Right atrium auricular region (tissue), 2 donors: Measurements from ENCODE around the gene POP7. TPM values are rescaled to one million over a fixed set of nuclear protein-coding genes. Genes with fewer than 3 reads are reported as not detected.
A peak's percentile ranks its signal among the peaks of the same experiment; 100 is the strongest.

Experiments used
- DNase-seq: peaks from one replicate; pipeline ENCODE4 v3.0.0-alpha.2; 2019; ENCODE audit warnings: low spot score
- H3K27ac ChIP-seq, 2 donors: fragments of 200-600 bp; sonication (generic); 1 replicate in 1 of 2; 2 replicates in 1 of 2; pipeline ENCODE4 v1.5.1; 2016 to 2019
- H3K27me3 ChIP-seq, 2 donors: fragments of 200-600 bp; sonication (generic); one replicate each; pipeline versions ENCODE4 v1.5.1 to v1.6.0; 2017 to 2019
- H3K36me3 ChIP-seq: fragments of 200-600 bp; sonication (generic); one replicate; pipeline ENCODE4 v1.5.1; 2016
- H3K4me1 ChIP-seq, 2 donors: fragments of 200-600 bp; sonication (generic); one replicate each; pipeline versions ENCODE4 v1.5.1 to v1.6.0; 2017 to 2019
- H3K4me3 ChIP-seq, 2 donors: fragments of 200-600 bp; sonication (generic); 1 replicate in 1 of 2; 2 replicates in 1 of 2; pipeline ENCODE4 v1.5.1; 2017 to 2019; ENCODE audit warnings: mild to moderate bottlenecking in 1 of 2, moderate library complexity in 1 of 2
- H3K9me3 ChIP-seq, 2 donors: fragments of 200-600 bp; sonication (generic); one replicate each; pipeline ENCODE4 v1.5.1; 2019
- CTCF ChIP-seq, 2 donors: fragments of 200-600 bp; sonication (generic); IDR thresholded peaks; one replicate each; pipeline ENCODE4 v1.5.1; 2019; ENCODE audit warnings: antibody characterized with exemption in 2 of 2
- total RNA-seq, 2 donors: library from RNA; depleted of rRNA; stranded (reverse); fragments of >200 nt; gene quantifications; one replicate each; pipeline ENCODE4 v1.1.0, GENCODE V29; 2016

Gene POP7
- total RNA-seq, 2 donors from 2014 or later, result 19.1 to 28.7 TPM

GRCh38 chr7:100688326-100688860 lies 17.5 kb upstream of the POP7 start:
- H3K27ac ChIP-seq, result peak overlapping the region in 1 of 2 donors; percentile 6
- DNase-seq, result no peak
- peaks cover 54% of the 10 kb centered on the region for H3K36me3 ChIP-seq
- H3K4me3 ChIP-seq, result no peak overlapping the region
- no peak for TF ChIP-seq CTCF (IDR thresholded peaks at IDR 0.05)
- peaks cover 0 to 61% of the 10 kb centered on the region in 2 donors for H3K4me1 ChIP-seq
- H3K9me3 ChIP-seq, result no peaks in the 10 kb centered on the region
- no peaks in the 10 kb centered on the region for H3K27me3 ChIP-seq

GRCh38 chr7:100689230-100690135 lies 16.4 kb upstream of the POP7 start:
- Histone ChIP-seq H3K4me3 (no peak overlapping the region), H3K4me1 (peaks cover 0 to 62% of the 10 kb centered on the region in 2 donors), H3K36me3 (peaks cover 43% of the 10 kb centered on the region), H3K27me3 (no peaks in the 10 kb centered on the region), H3K27ac (peak overlapping the region in 1 of 2 donors; percentile 28), H3K9me3 (no peaks in the 10 kb centered on the region)
- TF ChIP-seq CTCF (IDR thresholded peaks at IDR 0.05), result no peak
- no peak for DNase-seq

GRCh38 chr7:100691676-100692577 lies 14.0 kb upstream of the POP7 start:
- Histone ChIP-seq H3K36me3 (peaks cover 19% of the 10 kb centered on the region), H3K4me3 (peak overlapping the region in 1 of 2 donors; percentile 93), H3K27ac (peak overlapping the region; percentile 63 to 80), H3K9me3 (no peaks in the 10 kb centered on the region), H3K4me1 (peaks cover 0 to 66% of the 10 kb centered on the region in 2 donors), H3K27me3 (no peaks in the 10 kb centered on the region)
- peak; percentile 84 to 96 for TF ChIP-seq CTCF (IDR thresholded peaks at IDR 0.05)
- peak; percentile 82 for DNase-seq

- TF ChIP-seq CTCF (IDR thresholded peaks at IDR 0.05), result no peak
- Histone ChIP-seq H3K36me3 (peaks cover 12% of the 10 kb centered on the region), H3K9me3 (no peaks in the 10 kb centered on the region), H3K4me3 (peak overlapping the region; percentile 57 to 93), H3K4me1 (peaks cover 0 to 63% of the 10 kb centered on the region in 2 donors), H3K27ac (peak overlapping the region; percentile 80 to 88), H3K27me3 (no peaks in the 10 kb centered on the region)
- DNase-seq, result no peak
These were observed 13.4 kb upstream of the POP7 start for GRCh38 chr7:100692578-100692961.

GRCh38 chr7:100693312-100694097 lies 12.4 kb upstream of the POP7 start:
- Histone ChIP-seq H3K4me3 (peak overlapping the region; percentile 57 to 93), H3K9me3 (no peaks in the 10 kb centered on the region), H3K27me3 (no peaks in the 10 kb centered on the region), H3K27ac (peak overlapping the region; percentile 80 to 88), H3K36me3 (peaks cover 3% of the 10 kb centered on the region), H3K4me1 (peaks cover 0 to 54% of the 10 kb centered on the region in 2 donors)
- no peak for TF ChIP-seq CTCF (IDR thresholded peaks at IDR 0.05)
- no peak for DNase-seq
